Measurements from ENCODE around the gene FAM110D.

Gene FAM110D

DNA sequence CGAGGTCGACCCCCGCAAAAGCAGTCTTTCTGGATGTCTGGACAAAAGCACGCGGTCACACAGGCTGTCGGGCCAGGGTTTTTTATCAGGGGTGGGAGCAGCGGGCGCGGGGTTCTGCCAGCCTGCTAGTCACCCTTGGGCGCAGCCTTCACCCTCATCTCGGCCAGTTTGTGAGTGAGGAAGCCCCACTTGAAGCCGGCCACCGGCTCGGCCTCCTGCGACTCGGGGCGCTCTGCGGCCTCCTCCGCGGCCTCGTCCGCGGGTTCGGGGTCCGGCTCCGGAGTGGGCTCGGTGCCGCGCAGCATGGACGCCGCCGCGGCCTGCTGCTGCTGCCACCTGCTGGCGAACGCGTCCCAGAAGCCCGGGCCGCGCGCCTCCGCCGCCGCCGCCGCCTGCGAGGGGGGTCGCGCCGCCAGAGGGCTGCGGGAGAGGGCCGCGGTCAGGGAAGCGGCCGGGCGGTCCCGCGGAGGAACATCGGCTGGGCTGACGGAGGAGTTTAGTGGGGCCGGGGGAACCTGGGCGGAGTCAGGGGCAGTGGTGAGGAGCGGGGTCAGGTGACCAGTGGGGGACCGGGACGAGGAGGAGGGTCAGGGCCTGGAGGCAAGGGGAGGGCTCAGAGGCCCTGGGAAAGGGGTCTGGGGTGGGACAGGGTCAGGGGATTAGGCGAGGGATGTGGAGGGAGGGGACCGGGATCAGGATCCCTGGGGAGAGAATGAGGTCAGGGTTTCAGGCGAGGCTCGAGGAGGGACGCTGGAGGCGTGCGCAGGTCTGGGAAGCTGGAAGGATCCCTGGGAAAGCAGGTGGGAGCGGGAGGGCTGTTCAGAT lies 5.4 kb downstream of the FAM110D start:
- peak; percentile 34 to 54 for DNase-seq

DNA sequence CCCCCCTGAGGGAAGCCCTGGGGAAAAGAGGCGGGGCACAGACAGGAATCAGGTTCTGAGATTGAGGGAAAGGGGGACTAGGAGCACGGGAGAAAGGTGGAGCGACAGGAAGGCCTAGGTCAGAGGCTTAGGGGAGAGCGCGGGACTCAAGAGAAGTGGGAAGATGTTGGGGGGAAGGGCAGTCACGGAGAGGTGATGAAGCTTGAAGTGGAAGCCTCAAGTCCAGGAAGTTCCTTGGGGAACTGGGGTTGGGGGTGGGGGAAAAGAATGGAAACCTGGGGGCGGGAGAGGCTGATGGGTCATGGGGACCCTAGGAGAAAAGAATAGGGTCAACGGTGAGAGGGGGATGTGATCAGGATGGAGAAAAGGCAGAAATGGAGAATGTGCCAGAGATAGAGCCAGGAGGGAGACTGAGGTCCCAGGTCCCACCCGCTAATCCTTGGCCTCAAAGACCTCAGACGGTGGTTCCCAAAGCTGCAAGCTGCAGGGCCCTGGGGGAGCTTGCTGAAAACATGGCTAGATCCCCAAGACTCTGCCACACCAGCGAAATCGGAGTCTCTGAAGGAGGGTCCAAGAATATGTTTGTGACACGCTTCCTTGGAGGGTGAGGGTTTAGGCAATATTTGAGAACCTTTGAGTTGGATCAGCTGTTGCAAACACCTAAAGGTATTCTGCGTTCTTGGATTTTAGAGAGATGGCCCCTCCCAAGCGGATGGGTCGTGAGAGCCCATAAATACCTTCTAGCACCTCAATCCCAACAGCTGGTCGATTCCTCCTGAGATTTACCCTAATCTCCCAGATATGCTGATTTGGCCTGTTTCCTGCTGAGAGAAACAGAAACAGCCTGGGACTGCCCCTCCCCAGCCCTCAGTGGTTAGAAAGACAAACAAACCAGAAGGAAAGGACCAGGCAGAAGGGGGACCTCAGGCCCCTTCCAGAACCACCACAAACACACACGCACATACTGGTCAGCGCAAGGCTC lies 6.3 kb downstream of the FAM110D start:
- no peak for DNase-seq

DNA sequence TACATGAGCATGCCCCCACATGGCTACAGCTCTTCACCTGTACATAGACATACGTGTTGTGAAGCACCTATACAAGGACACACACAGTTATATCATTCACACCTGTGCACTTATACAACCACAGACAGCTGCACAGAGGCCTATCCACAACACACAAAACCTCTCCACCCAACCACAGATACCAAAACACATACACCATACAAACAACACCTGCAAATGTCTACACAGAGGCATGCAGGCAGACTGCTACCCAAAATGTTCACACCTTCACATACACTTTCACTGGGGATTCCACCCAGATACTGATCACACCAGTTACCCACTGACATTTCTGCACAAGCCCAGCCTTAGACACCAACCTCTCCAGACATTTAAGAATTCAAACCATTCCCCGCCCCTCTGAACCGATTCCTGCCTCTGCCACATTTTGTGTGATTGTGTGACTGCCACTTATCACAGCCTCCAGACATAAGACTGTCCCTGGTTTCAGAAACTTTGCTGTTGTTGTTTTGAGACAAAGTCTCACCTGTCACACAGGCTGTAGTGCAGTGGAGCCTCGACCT lies 7.9 kb downstream of the FAM110D start:
- no peak for DNase-seq

DNA sequence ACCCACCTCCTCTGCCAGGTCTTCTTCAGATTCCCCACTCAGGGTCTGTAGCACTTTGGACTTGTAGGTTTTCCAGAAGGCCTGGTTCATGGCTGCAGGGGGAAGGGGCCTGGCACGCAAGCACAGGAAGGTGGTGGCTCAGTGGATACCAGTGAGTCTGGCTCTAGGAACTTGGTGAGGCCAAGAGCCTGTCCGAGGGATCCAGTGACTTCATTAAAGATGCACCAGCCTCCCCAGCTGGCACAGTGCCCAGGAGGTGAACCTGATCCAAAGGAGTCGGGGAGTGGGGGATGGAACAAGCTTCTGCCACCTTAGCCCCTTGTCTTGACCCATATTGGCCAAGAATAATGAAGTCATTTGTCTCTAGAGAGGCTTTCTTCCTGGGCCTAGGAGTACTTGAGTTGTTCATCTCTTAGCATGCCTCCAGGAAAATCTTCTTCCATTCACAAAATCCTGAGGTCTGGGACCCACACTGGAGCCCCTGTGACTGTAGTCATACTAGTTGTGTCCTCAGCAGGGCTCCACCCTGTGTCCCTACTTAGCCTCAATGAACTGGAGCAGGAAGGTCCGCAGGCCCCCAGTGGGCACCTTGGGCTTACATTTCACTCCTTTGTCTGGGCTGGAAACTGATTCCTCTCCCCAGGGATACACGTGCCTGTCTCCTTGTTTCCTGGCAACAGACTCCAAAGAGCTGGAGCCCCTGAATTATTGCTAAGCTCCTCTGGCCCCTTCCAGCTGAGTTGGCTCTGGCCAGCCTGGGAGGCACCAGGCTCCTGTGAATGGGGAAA lies 9.7 kb downstream of the FAM110D start, which contains the start of gene C1orf232:
Gene C1orf232, minus strand, starts transcription at position 554 of the 788 bp plus-strand sequence. Its CDS starts 464 bp downstream, at position 90.
- no peak for DNase-seq

DNA sequence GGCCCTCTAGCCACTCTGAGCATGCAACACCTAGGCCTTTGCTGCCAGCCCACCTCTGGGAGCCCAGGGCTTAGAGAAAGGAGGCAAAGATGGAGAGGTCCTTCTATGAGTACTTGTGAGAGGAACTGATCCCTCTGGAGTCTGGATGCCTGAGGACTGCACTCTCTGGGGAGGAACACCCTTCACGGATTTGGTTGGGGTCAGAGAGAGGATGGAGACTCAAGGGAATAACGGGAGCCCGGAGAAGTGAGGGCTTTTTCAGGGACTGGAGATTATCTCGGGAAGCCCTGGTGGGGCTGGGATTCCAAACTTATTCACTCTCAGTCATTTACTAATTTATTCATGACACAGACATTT lies 10.3 kb downstream of the FAM110D start:
- DNase-seq = no peak

DNA sequence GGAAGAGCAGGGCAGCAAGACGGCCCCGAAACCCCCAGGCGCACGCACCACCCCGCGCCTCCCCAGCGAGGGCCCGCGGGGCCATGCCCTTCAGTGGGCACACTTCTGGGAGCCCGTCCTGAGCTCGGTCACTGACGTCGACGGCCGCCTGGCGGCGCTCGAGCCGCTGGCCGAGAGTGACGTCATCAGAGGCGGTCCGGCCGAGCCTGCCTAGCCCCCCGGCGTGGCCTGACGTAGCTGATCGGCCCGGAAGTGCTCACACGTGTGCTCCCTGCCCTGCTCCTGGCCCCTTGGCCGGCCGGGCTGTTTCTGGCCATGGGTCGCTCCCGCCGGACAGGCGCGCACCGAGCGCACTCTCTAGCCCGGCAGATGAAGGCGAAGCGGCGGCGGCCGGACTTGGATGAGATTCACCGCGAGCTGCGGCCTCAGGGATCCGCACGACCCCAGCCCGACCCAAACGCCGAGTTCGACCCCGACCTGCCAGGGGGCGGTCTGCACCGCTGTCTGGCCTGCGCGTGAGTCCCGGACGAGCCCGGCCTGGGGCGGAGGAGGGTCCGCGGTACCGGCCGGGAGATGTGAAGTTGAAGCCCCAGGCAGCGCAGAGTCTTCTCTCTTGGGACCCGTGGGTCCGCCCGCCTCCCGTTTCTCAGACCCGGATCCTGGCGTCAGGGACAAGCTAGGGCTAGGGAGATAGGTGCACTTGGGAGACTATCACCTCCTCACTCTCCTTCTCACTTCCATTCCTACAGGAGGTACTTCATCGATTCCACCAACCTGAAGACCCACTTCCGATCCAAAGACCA lies 11.0 kb downstream of the FAM110D start, which contains the start of gene ZNF593:
Gene ZNF593, plus strand, starts transcription at position 240 of the 803 bp plus-strand sequence. Its CDS starts 76 bp downstream, at position 316.
- peak; percentile 90 to 91 for DNase-seq

DNA sequence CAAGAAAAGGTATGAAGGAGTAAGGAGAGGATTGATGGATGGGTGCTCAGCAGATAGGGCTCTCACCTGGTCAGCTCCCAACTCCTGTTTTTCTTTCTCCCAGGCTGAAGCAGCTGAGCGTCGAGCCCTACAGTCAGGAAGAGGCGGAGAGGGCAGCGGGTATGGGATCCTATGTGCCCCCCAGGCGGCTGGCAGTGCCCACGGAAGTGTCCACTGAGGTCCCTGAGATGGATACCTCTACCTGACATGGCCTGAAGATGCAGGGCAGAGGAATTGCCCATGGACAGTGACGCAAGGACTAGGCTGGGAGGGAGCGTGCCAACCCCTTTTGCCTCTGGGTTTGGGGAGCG lies 11.6 kb downstream of the FAM110D start:
- no peak for DNase-seq

DNA sequence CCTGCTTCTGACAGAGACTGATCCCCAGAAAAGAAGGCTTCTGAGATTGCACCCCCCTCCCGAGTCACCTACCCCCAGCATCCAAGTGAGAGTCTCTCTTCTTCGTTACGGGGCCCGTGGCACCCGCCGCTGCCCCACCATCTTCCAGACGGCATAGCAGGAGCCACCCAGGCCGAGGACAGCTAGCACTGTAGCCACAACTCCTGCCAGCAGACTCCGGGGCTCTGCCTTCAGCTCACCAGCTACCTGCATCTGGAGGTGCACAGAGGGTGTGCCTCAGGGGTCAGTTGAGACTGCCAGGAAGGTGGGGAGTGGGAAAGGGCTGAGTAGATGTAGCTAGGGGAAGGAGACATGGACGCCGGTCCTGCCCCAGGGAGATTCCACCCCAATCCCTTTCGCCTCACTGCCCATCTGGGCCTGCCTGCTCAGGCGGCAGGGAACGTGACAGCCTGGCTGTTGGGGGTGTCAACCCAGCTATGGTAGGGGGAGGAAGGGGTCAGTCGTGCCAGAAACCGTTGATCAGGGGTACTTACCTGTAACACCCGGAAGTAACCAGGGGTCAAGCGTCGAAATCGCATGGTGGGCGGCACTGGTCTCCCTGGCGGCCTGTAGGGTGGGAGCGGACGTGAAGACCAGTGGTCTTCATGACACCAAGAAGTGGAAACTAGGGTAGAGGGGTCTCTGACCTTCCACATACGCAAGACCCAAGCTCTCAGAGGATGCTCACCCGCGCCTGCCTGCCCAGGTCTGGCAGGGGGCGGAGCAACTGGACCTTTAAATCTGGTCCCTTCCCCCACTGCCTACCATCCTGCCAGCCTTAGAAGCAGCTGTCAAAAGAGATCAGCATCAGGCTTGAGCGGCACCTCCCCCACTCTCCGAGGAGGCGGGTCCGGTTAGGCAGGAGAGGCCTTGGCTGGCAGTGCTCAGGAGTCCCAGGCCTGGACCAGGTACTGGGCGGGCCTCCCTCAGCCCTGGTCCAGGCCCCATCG lies 12.5 kb downstream of the FAM110D start, which contains the start of gene ZNF593OS:
Gene ZNF593OS, minus strand, starts transcription at position 749 of the 989 bp plus-strand sequence. Its CDS starts 171 bp downstream, at position 578.
- DNase-seq = no peak

DNA sequence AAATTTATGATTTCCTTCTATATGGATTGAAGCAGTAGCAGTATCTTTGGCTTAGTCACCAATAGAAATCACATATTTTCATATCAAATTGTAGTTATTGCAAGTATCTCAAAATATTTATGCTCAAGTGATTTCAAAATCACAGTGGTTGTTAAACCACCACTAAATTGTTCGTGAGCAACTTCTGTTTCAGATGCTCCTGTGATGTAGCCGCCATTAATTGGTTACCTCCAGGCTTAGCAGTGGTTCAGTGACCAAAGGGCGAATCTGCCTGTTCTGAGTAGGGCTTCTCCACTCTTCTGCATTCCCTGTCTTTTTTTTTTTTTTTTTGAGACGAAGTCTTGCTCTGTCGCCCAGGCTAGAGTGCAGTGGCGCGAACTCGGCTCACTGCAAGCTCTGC lies 16.5 kb downstream of the FAM110D start:
- DNase-seq = no peak

DNA sequence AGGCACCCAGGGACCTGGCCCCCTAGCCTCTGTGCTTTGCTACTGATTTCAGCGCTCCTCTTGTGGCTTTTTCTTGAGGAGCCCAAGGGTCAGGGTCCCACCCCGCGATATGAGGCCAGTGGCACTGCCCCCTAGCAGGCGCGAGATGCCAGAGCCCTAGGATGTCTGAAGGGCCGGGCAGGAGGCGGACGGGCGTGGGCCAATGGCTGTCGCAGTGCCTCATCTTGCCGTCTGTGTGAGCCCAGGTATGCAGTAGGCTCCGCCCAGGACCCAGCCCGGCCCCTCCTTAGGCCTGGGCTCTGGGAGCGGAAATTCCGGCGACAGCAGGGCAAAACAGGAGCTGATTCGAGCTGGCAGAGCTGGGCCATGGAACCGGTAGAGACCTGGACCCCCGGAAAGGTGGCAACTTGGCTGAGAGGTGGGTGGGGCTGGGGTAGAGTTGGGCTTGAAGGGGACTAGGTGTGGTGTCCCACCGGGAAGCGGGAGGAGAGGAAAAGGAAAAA lies 18.4 kb downstream of the FAM110D start, which contains the start of gene CNKSR1:
Gene CNKSR1, plus strand, starts transcription at position 310 of the 503 bp plus-strand sequence. Its CDS starts 57 bp downstream, at position 367.
- peak in 1 of 2 donors; percentile 24 for DNase-seq

DNA sequence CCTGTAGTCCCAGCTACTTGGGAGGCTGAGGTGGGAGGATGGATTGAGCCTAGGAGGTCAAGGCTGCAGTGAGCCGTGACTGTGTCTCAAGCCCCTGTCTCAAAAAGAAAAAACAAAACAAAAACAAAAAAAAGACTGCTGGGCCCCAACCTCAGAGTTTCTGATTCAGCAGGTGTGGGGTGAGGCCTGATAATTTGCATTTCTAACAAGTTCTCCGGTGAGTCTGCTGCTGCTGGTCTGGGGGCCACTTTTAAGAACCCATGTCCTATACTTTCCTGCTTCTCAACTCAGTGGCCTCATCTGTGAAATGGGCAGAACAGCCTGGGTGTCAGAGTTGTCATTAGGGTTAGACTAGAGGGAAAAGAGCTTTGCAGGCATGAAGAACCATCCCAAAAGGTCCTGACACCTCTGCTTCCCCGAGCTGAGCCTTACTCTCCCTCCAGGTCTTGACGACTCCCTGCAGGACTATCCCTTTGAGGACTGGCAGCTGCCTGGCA lies 21.2 kb downstream of the FAM110D start:
- DNase-seq = no peak

DNA sequence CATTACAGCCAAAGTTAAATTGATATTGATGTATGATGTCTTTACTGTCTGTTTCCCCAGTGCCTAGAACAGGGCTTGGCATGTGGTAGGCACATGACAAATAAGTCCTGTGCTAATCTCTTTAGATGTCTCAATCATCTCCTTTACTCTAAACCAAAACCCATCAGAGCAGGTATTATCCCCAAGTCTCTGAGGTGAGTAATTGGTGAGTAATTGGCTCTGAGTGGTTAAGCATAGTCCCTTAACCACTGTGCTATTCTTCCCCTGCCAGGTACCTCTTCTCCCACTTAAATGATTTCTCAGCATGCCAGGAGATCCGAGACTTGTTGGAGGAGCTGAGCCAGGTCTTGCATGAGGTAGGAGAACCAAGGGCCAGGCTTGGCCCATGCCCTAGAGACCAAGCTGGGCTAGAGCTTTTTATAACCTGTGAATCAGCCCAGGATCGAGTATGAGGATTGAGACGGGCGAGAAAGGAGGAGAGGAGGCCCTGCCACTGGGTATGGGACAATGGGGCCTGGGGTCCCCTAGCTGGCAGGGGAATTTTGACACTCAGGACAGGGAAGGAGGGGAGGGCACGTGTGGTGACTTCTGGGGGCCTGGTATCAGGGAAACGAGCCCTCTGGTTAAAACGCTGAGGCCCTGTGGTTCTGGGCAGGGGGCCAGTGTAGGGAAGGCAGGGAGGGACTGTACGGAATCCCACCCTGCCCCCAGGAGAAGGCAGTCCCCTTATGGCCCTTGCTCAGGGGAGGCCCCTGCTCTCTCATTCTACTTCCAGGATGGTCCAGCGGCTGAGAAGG lies 22.9 kb downstream of the FAM110D start:
- DNase-seq = no peak

DNA sequence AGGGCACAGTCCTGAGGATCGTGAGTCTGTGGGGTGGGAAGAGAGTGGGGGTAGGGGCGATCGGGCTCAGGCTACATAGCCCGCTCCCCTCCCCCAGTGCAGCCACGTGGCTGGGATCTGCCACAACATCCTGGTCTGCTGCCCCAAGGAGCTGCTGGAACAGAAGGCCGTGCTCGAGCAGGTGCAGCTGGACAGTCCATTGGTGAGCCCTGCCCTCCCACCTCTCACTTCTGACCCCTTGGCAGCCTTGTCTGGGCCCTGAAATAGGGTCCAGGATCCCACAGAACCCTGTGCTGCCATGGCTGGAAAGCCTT lies 23.5 kb downstream of the FAM110D start:
- DNase-seq = no peak

DNA sequence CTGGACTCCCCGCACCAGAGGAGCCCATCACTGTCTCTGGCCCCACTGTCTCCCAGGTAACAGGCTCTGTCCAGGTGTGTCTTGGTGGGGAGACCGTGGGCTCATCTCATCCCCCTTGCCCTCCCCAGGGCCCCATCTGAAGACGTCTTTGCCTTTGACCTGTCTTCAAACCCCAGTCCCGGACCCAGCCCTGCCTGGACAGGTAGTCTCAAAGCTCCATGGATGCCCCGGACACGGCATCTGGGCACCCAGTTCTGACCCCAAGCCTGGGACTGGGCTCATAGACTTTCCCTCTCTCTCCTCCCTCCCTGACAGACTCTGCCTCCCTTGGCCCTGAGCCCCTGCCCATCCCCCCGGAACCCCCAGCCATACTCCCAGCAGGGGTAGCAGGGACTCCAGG lies 25.2 kb downstream of the FAM110D start:
- no peak for DNase-seq

DNA sequence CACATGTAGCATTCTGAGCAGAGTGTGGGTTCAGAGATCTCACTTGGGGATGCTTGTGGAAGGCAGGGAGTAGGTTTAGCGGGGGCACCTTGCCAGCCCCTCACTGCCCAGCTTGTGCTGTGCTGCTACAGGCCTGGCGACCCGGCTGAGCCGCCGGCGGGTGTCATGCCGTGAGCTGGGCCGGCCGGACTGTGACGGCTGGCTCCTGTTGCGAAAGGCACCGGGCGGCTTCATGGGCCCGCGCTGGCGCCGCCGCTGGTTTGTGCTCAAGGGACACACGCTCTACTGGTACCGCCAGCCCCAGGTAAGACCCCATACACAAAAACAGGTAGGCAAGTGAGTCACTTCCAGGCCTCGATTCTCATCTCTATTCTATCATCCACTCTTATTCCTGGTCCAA lies 26.0 kb downstream of the FAM110D start:
- DNase-seq = no peak

DNA sequence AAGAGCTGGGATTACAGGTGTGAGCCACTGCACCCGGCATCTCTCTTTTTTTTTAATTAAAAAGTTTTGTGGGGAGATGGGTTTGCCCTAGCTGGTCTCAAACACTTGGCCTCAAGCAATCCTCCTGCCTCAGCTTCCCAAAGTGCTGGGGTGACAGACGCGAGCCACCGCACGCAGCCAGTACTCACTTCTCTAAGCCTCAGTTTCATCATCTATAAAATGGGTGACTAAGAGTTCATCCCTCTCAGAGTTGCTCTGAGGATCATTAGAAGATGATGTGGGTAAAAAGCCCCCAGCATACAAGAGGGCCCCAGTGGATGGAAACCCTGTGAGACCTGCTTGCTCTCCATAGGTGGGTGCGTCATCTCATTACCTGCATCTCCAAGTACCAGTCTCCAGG lies 29.0 kb downstream of the FAM110D start:
- no peak for DNase-seq

DNA sequence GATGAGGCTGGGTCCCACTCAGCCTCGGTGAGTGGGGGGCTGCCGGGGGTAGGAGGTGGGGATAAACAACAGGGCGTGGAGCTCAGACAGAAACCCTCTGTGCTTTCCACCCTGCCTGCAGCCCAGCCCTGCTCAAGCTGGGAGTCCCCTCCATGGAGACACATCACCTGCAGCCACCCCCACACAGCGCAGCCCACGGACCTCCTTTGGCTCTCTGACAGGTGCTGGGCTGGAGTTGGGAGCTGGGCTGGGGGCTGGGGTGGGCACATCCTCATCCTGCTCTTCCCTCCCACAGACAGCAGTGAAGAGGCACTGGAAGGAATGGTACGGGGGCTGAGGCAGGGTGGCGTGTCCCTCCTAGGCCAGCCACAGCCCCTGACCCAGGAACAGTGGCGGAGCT lies 29.6 kb downstream of the FAM110D start:
- DNase-seq = no peak

DNA sequence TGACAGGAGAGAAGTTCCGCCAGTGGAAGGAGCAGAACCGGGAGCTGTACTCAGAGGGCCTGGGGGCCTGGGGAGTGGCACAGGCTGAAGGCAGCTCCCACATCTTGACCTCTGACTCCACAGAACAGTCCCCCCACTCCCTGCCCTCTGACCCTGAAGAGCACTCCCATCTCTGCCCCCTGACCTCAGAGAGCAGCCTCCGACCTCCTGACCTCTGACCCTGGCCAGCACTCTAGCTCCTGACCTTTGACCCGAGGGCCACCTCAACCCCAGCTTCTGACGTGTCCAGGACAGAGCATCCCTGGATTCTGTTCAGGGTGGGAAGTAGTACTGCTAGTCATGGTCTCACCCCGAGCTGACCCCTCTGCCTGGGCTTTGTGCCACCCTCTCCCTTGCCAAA lies 30.5 kb downstream of the FAM110D start:
- no peak for DNase-seq

DNA sequence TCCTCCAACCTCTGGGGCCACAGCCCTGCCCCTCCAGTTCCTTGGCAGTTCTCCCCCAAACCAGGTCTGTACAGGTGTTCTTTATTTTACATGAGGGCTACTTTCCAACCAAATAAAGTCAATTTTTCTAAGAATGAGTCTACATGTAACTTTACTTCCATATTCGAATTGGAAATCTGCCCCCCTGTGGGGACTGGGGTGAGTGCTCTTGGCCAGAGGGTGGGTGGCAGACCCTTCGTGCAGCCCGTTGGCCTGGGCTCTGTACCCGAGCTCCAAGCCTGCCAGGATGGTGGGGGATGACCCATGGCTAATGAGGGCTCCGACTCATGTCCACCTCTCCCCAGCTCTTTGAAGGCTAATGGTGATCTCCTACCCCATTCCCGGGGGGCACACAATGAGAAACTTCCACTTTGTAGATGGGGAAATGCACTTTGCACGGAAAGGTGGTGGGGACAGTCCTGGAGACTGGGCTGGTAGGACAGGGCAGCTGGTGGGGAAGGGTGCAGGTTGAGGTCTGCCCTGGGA lies 30.9 kb downstream of the FAM110D start:
- no peak for DNase-seq
